Parathyroid adenoma (tissue), 2 donors: ENCODE results near the gene TRAPPC14.

Source experiments
- H2AFZ ChIP-seq: fragments of 300-600 bp; sonication (generic); one replicate; pipeline ENCODE4 v1.7.0; 2017; ENCODE audit warnings: antibody characterized with exemption, mild to moderate bottlenecking
- H3K27ac ChIP-seq: fragments of 300-600 bp; sonication (generic); one replicate; pipeline ENCODE4 v1.7.0; 2017
- H3K27me3 ChIP-seq: fragments of 300-600 bp; sonication (generic); one replicate; pipeline ENCODE4 v1.7.0; 2017; ENCODE audit warnings: low read length; ENCODE audit not compliant: control insufficient read depth, insufficient read depth
- H3K36me3 ChIP-seq: fragments of 300-600 bp; sonication (generic); one replicate; pipeline ENCODE4 v1.7.0; 2017; ENCODE audit warnings: low read length; ENCODE audit not compliant: control insufficient read depth, insufficient read depth
- H3K4me1 ChIP-seq: fragments of 300-600 bp; sonication (generic); one replicate; pipeline ENCODE4 v1.7.0; 2017; ENCODE audit warnings: control low read depth
- H3K4me2 ChIP-seq: fragments of 300-600 bp; sonication (generic); one replicate; pipeline ENCODE4 v1.7.0; 2017; ENCODE audit warnings: low read length
- H3K4me3 ChIP-seq: fragments of 300-600 bp; sonication (generic); one replicate; pipeline ENCODE4 v1.7.0; 2017; ENCODE audit warnings: low read depth, low read length
- H3K79me2 ChIP-seq: fragments of 300-600 bp; sonication (generic); one replicate; pipeline ENCODE4 v1.7.0; 2017; ENCODE audit warnings: control low read depth
- H3K9ac ChIP-seq: fragments of 300-600 bp; sonication (generic); one replicate; pipeline ENCODE4 v1.7.0; 2017; ENCODE audit warnings: mild to moderate bottlenecking
- H3K9me3 ChIP-seq: fragments of 300-600 bp; sonication (generic); one replicate; pipeline ENCODE4 v1.7.0; 2017; ENCODE audit warnings: low read length; ENCODE audit not compliant: control insufficient read depth
- CTCF ChIP-seq: fragments of 300-600 bp; sonication (generic); IDR thresholded peaks from one replicate; pipeline ENCODE4 v1.7.0; 2017; ENCODE audit warnings: antibody characterized with exemption, mild to moderate bottlenecking
- donor health status: primary hyperparathyroidism.

Gene TRAPPC14

GRCh38 chr7:100128637-100128963 lies 29.9 kb downstream of the TRAPPC14 start:
- peaks cover 3% of the 10 kb centered on the region for H3K4me1 ChIP-seq
- no peak overlapping the region for H3K4me2 ChIP-seq
- H3K36me3 ChIP-seq = no peaks in the 10 kb centered on the region
- no peaks in the 10 kb centered on the region for H3K27me3 ChIP-seq
- H3K9ac ChIP-seq = no peak overlapping the region
- peak overlapping the region; percentile 85 for H3K4me3 ChIP-seq
- no peaks in the 10 kb centered on the region for H3K79me2 ChIP-seq
- no peak overlapping the region for H2AFZ ChIP-seq
- H3K27ac ChIP-seq = peak overlapping the region; percentile 98
- TF ChIP-seq CTCF = no peak
- H3K9me3 ChIP-seq = no peaks in the 10 kb centered on the region

- Histone ChIP-seq H3K9me3 (no peaks in the 10 kb centered on the region), H3K4me2 (peak overlapping the region; percentile 96), H2AFZ (peak overlapping the region; percentile 90), H3K36me3 (no peaks in the 10 kb centered on the region), H3K79me2 (no peaks in the 10 kb centered on the region), H3K27ac (peak overlapping the region; percentile 98), H3K4me3 (peak overlapping the region; percentile 85), H3K9ac (peak overlapping the region; percentile 81), H3K27me3 (no peaks in the 10 kb centered on the region), H3K4me1 (peaks cover 3% of the 10 kb centered on the region)
- no peak for TF ChIP-seq CTCF
Measured at GRCh38 chr7:100127866-100128636, 30.5 kb downstream of the TRAPPC14 start.

GRCh38 chr7:100126931-100127865 lies 31.3 kb downstream of the TRAPPC14 start, which contains the start of gene MBLAC1:
Gene MBLAC1 (plus strand): TSS chr7:100126967. CDS start chr7:100127396, 429 bp downstream.
- no peak for TF ChIP-seq CTCF
- no peaks in the 10 kb centered on the region for H3K36me3 ChIP-seq
- H3K4me1 ChIP-seq = no peaks in the 10 kb centered on the region
- H3K27me3 ChIP-seq = no peaks in the 10 kb centered on the region
- H3K9me3 ChIP-seq = no peaks in the 10 kb centered on the region
- peak within 1 kb of the TSS; percentile 85 for H3K4me3 ChIP-seq
- H3K9ac ChIP-seq = peak within 1 kb of the TSS; percentile 81
- peak within 1 kb of the TSS; percentile 98 for H3K27ac ChIP-seq
- H3K4me2 ChIP-seq = peak within 1 kb of the TSS; percentile 96
- no peaks in the 10 kb centered on the region for H3K79me2 ChIP-seq
- peak within 1 kb of the TSS; percentile 90 for H2AFZ ChIP-seq

GRCh38 chr7:100126239-100126930 lies 32.1 kb downstream of the TRAPPC14 start:
- no peaks in the 10 kb centered on the region for H3K4me1 ChIP-seq
- peak overlapping the region; percentile 98 for H3K27ac ChIP-seq
- no peaks in the 10 kb centered on the region for H3K9me3 ChIP-seq
- peaks cover 2% of the 10 kb centered on the region for H3K79me2 ChIP-seq
- peak overlapping the region; percentile 81 for H3K9ac ChIP-seq
- peak overlapping the region; percentile 85 for H3K4me3 ChIP-seq
- no peak for TF ChIP-seq CTCF
- H3K36me3 ChIP-seq = no peaks in the 10 kb centered on the region
- H2AFZ ChIP-seq = peak overlapping the region; percentile 90
- H3K4me2 ChIP-seq = peak overlapping the region; percentile 96
- H3K27me3 ChIP-seq = no peaks in the 10 kb centered on the region
